Measurements from ENCODE around the gene MAB21L4. TPM values are rescaled to one million over a fixed set of nuclear protein-coding genes. Genes with fewer than 3 reads are reported as not detected.

The MAB21L4 gene
- total RNA-seq, 6 experiments from 2014 or later, result 3.7 to 17.0 (median 5.2) TPM

DNA sequence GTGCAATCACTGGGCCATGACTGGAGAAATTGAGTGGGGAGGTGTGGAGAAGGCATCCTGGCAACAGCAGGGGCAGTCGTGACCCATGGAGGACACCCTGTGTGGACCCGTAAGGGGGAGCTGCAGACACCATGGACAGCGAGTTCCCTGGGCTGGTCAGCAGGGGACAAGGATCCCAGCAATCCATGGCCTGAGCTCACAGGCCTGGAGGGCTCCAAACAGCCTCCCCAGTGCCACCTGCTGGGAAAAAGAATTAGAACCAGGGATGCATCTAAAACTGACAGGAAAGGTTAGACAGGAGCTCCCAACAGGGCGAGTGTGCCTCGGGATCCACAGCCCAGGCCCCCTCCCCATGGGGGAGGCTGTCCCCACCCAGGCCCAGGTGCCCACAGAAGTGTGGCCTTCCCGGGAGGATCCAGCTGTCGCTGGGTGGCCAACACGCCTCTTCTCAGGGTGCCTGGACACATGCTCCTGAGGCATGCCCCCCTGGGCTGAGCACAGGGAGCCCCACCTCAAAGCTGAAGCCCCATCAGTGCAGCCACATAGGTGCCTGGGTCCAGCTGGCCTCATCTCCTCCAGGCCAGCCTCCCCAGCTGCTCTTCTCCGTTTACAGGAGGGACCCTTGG is 55.4 kb downstream of the MAB21L4 start:
- peak; percentile 92 to 96 (median 94) for ATAC-seq
- intact Hi-C loops (cut with DNase I), result no loop called here
- WGBS (ENCODE audit: insufficient coverage, low coverage, low lambda C conversion rate, missing lambda C conversion rate), result 0% methylated on average over 1 of the region's 9 CpGs

DNA sequence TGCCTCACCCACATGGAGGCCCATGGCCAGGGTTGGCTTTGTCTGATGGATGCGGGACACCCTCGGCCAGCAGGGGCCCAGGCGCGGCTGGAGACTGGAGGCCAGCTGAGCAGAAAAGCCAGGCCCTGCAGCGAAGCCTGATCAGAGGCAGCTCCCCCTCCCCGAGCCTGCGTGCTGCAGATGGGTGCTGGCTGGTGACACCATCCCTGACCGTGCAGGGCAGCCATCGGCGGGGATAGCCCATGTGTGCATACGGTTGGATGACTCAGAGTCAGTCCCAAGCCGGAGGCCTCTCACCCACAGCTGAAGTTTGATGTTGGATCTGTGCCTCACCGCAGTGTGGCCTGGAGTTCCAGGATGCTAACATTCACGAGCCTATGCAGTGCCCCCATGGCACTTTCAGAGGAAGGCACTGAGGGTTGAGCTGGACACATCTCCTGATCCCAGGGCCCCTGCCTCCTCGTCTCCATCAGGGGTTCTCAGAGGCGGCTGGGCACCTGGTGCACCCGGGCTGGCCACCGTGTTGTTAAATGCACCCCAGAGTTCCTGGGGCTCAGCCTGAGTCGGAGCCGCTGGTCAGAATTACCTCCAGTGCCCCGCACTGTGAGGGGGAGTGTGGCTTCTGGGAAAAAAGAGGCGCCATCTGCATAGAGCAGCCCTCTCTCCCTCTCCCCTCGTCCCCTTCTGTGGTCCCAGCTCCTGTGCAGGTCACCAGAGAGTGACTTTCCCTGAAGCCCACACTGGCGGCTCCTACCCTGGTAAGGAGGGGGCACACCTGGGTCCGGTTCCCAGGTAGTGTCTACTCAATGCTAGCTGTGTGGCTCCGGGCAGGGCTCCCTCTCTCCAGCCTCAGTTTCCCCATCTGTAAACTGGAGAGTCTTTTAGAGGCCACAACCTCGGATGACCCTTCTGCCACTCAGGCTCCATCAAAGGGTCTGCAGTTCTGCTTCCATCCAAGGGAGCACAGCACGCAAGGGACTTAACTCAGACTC is 56.5 kb downstream of the MAB21L4 start:
- no peaks in the 10 kb centered on the region for H3K27me3 ChIP-seq
- H3K4me1 ChIP-seq, result no peaks in the 10 kb centered on the region
- H3K9me3 ChIP-seq, result no peaks in the 10 kb centered on the region
- TF ChIP-seq POLR2A (IDR thresholded peaks at IDR 0.05), result no peak
- TF ChIP-seq, protein P1, sequence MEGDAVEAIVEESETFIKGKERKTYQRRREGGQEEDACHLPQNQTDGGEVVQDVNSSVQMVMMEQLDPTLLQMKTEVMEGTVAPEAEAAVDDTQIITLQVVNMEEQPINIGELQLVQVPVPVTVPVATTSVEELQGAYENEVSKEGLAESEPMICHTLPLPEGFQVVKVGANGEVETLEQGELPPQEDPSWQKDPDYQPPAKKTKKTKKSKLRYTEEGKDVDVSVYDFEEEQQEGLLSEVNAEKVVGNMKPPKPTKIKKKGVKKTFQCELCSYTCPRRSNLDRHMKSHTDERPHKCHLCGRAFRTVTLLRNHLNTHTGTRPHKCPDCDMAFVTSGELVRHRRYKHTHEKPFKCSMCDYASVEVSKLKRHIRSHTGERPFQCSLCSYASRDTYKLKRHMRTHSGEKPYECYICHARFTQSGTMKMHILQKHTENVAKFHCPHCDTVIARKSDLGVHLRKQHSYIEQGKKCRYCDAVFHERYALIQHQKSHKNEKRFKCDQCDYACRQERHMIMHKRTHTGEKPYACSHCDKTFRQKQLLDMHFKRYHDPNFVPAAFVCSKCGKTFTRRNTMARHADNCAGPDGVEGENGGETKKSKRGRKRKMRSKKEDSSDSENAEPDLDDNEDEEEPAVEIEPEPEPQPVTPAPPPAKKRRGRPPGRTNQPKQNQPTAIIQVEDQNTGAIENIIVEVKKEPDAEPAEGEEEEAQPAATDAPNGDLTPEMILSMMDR (IDR thresholded peaks at IDR 0.05), result no peak
- ATAC-seq, result no peak
- no peak overlapping the region for H3K4me3 ChIP-seq
- H3K36me3 ChIP-seq, result no peaks in the 10 kb centered on the region
- 60% methylated on average over 3 of the region's 28 CpGs for WGBS (ENCODE audit: insufficient coverage, low coverage, low lambda C conversion rate, missing lambda C conversion rate)
- H3K27ac ChIP-seq, result no peak overlapping the region
- peak in 1 of 3 donors; percentile 40 for DNase-seq
- intact Hi-C loops (cut with DNase I), result no loop called here

More for the DNA sequence above, 55.4 kb downstream of the MAB21L4 start:
- H3K27me3 ChIP-seq, result no peaks in the 10 kb centered on the region
- no peak overlapping the region for H3K27ac ChIP-seq
- H3K4me3 ChIP-seq, result no peak overlapping the region
- no peaks in the 10 kb centered on the region for H3K36me3 ChIP-seq
- no peaks in the 10 kb centered on the region for H3K9me3 ChIP-seq
- H3K4me1 ChIP-seq, result no peaks in the 10 kb centered on the region
- DNase-seq, result peak in 2 of 3 donors; percentile 52 to 67
- TF ChIP-seq, protein P1 (IDR thresholded peaks at IDR 0.05), result peak; percentile 67 to 72 (median 70)
- TF ChIP-seq POLR2A (IDR thresholded peaks at IDR 0.05), result no peak

DNA sequence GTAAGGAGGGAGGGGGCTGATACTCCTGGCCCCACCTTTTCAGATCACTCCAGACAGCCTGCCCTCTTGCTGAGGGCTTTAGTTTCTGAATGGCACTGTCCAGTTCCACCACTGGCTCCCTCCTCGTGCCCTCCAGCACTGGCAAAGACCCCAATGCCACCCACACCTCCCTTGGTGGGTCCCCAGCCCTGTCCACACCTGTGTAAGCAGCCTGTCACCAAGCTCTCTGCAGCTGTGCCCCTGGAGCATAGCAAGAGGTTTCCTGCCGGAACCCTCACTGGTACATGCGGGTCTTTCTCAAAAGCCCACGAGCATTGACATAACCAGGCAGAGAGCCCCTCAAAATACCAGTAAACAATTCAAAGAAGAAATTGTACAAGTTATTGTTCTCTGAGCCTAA is 58.3 kb downstream of the MAB21L4 start:
- H3K9me3 ChIP-seq, result no peaks in the 10 kb centered on the region
- TF ChIP-seq, protein P1 (IDR thresholded peaks at IDR 0.05), result no peak
- TF ChIP-seq POLR2A (IDR thresholded peaks at IDR 0.05), result no peak
- no peaks in the 10 kb centered on the region for H3K4me1 ChIP-seq
- no peaks in the 10 kb centered on the region for H3K27me3 ChIP-seq
- H3K4me3 ChIP-seq, result no peak overlapping the region
- no peak for ATAC-seq
- no peak for DNase-seq
- H3K27ac ChIP-seq, result no peak overlapping the region
- no peaks in the 10 kb centered on the region for H3K36me3 ChIP-seq
- intact Hi-C loops (cut with DNase I), result no loop called here
- WGBS (ENCODE audit: insufficient coverage, low coverage, low lambda C conversion rate, missing lambda C conversion rate), result 42% methylated on average over 2 of the region's 4 CpGs

DNA sequence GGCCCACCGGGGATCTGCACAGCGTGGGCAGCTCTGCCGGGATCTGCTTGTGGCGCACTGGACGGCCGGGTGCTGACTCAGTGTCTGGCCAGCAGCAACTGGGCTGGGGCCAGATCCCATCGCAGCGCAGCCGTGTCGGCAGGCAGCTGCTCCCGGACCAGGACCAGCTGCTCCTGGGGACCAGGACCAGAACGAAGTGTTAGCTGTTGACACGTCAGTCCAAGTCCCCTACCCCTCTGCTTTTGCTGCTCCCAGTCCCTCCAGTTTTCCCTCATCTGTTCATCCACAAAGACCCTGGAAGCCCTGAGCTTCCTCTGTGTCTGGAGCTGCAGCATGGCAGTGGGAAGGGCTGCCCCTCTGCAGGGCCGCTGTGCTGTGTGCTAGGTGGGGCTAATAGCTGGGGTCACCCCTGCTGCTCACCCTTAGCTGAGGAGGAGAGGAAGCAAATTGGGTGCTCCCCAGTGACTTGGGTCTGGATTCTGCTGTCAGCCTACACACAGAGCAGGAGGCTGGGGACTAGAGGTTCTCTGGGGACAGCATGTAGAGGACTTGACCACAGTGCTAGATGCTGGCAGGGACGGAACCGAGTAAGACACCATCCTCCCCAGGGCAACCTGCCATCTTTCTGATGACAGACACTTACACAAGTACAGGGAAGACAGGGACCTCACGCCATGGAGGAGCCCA is 59.0 kb downstream of the MAB21L4 start:
- H3K4me1 ChIP-seq, result peaks cover 0 to 1% (median under 1%) of the 10 kb centered on the region in 4 donors
- WGBS (ENCODE audit: insufficient coverage, low coverage, low lambda C conversion rate, missing lambda C conversion rate), result 77% methylated on average over 5 of the region's 17 CpGs
- no peaks in the 10 kb centered on the region for H3K27me3 ChIP-seq
- H3K36me3 ChIP-seq, result no peaks in the 10 kb centered on the region
- no peaks in the 10 kb centered on the region for H3K9me3 ChIP-seq
- no peak overlapping the region for H3K27ac ChIP-seq
- ATAC-seq (no peak), DNase-seq (no peak)
- H3K4me3 ChIP-seq, result no peak overlapping the region
- TF ChIP-seq, protein P1 (IDR thresholded peaks at IDR 0.05), result no peak
- TF ChIP-seq POLR2A (IDR thresholded peaks at IDR 0.05), result no peak
- intact Hi-C loops (cut with DNase I), result no loop called here

Other genes with a start within 250 kb of the MAB21L4 start
- gene AQP12B, start 213.3 kb downstream of the MAB21L4 start, total RNA-seq, result not detected
- not detected for gene AQP12A, start 204.3 kb downstream of the MAB21L4 start, total RNA-seq
- gene KIF1A, start 75.9 kb downstream of the MAB21L4 start, total RNA-seq, result under 1 TPM; 0.31 to 0.87 (median 0.56) TPM
- 1,000 to 10,000 TPM in 4 of 6 experiments, 100 to 1,000 TPM in 2; 744 to 1,833 (median 1,254) TPM for gene AGXT, start 27.3 kb downstream of the MAB21L4 start, total RNA-seq
- under 1 TPM in 5 of 6 experiments, not detected in 1; 0.06 to 0.15 (median 0.12) TPM for gene CROCC2, start 10.2 kb upstream of the MAB21L4 start, total RNA-seq
- gene SNED1, start 102.5 kb upstream of the MAB21L4 start, total RNA-seq, result 10 to 100 TPM in 4 of 6 experiments, 1 to 10 TPM in 2; 7.4 to 27.8 (median 13.2) TPM
- gene MTERF4, start 206.1 kb upstream of the MAB21L4 start, total RNA-seq, result 10 to 100 TPM; 12.1 to 26.3 (median 17.0) TPM